Subcutaneous adipose tissue (tissue), 4 donors: ENCODE results near the gene CD300E. TPM values are rescaled to one million over a fixed set of nuclear protein-coding genes. Genes with fewer than 3 reads are reported as not detected.

ENCODE experiments used
- CTCF ChIP-seq: fragments of 450-650 bp; IDR thresholded peaks from one replicate; pipeline ENCODE4 v1.5.1; 2016; ENCODE audit warnings: low read depth, mild to moderate bottlenecking, control low read depth, antibody characterized with exemption, moderate library complexity
- total RNA-seq, 4 donors: library from RNA; depleted of rRNA; stranded (reverse); fragments of >200 nt; gene quantifications; one replicate each; pipeline ENCODE4 v1.1.0, GENCODE V29; 2016

The CD300E gene
- total RNA-seq, 4 donors from 2014 or later, result 0.38 to 1.2 (median 1.1) TPM

GRCh38 chr17:74569020-74570003 is 54.2 kb downstream of the CD300E start:
- TF ChIP-seq CTCF, result no peak

DNA sequence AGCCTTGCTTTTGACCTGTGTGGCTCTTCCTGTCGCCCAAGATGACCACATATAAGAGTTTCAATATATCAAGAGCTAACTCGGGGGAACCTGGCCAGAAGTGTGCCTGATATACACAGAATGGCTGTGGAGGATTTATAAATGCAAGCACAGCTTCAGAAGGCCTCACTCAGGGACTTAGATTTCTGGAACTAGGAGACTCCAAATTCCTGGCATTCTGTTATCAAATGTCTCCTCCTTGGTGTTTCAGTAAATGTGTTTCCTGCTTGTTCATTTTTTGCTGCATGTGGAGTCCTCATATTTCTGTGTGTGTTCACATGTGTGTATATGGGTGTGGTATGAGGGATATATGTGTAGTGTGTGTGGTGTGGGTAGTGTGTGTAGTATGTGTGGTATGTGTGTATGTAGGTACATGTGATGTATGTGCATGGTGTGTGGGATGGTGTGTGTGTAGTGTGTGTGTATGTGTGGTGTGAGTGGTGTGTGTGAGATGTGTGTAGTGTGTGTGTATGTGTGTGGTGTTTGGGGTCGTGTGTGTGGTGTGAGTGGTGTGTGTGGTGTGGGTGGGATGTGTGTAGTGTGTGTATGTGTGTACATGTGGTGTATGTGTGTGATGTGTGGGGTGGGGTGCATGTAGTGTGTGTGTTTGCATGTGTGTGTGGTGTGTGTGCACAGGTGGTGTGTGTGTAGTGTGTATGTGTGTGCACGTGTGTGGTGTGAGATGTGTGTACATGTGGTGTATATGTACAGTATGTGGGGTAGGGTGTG is 55.2 kb downstream of the CD300E start:
- no peak for TF ChIP-seq CTCF

DNA sequence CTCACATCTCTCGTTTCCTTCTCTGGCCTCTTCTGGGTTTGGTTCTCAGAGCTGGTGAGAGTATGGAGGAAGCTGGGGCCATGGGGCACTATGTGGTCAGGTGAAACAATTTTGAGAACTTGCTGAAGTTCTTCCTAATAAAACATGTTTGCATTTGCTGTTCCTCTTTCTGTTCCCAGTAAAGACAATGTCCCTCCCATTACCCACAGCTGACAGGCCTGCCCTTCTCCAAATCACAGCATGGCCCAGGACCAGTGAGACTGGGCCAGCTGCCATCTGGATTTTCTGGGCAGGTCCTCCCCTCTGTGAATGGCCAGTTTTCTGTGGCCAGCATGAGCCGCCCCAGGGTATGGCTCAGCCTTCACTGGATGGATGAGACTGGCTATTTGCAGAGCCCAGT is 56.1 kb downstream of the CD300E start, which contains the start of gene CD300H:
Gene CD300H (minus strand): TSS at position 113 of the 400 bp plus-strand sequence.
- TF ChIP-seq CTCF, result no peak

DNA sequence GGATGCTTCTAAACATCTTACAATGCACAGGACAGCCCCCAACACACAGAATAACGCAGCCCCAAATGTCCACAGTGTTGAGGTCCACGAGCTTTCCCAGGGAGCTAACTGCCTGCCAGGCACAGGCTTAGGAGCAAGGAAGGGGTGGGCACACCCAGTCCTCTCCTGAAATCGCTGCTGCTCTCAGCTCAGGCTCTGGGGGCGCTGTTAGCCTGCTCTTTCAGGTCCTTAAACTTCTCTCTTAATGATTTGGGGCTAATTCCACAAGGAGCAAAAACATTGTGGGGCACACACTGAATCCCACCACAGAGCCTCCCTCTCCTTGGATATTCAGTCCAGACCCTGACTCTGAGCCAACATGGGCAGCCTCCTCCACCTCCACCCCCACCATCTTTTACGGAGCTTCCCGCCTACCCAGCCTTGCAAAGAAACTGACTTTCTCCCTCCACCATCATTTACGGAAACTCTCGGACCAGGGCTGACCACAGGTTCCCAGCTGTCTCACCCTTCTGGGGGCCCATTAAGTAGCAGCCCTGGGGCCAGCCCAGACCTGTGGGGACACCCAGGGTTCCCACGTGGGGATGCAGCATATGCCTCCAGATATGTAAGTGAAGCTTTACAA is 57.3 kb downstream of the CD300E start:
- TF ChIP-seq CTCF, result no peak

- no peak for TF ChIP-seq CTCF
These were observed 58.4 kb downstream of the CD300E start for GRCh38 chr17:74565126-74565525.

- no peak for TF ChIP-seq CTCF
These were observed 60.2 kb downstream of the CD300E start for GRCh38 chr17:74563358-74563757.
